PC-9 (cell line): Measurements from ENCODE around the gene ANXA11.
"Not testable (repeated sequence)": the region's sequence is repeated elsewhere in the genome, so short reads cannot be mapped to it uniquely, and the experiment has no call there.

Experiments used
- CTCF ChIP-seq: fragments of 200-600 bp; sonication (generic); conservative IDR thresholded peaks from 2 replicates; pipeline ENCODE4 v1.6.1; 2017; ENCODE audit warnings: mixed run types, antibody characterized with exemption, mild to moderate bottlenecking, moderate library complexity
- EZH2 ChIP-seq: fragments of 200-600 bp; sonication (generic); IDR thresholded peaks from 2 replicates; pipeline ENCODE4 v1.8.0; 2017; ENCODE audit warnings: antibody characterized with exemption, low read depth

- TF ChIP-seq EZH2, CTCF: not testable (repeated sequence)
Observed at GRCh38 chr10:80242341-80242740, 37.0 kb upstream of the ANXA11 start.
